Adrenal gland (tissue), 5 donors: ENCODE measurements around the gene AK8.

Source experiments
- CTCF ChIP-seq, 6 experiments: fragments of 450-650 bp in 4 of 6; fragments of 200-600 bp in 2 of 6; sonication (generic) in 1 of 6; IDR thresholded peaks; 1 replicate in 5 of 6; 2 replicates in 1 of 6; pipeline versions ENCODE4 v1.5.1 to v1.8.0; 2016 to 2021; ENCODE audit warnings: antibody characterized with exemption in 6 of 6, mild to moderate bottlenecking in 2 of 6, moderate library complexity in 1 of 6
- POLR2A ChIP-seq, 2 donors: fragments of 450-650 bp; IDR thresholded peaks; one replicate each; pipeline ENCODE4 v1.6.1; 2017; ENCODE audit warnings: antibody characterized with exemption in 2 of 2, mild to moderate bottlenecking in 2 of 2, moderate library complexity in 1 of 2
- donor health status: DM: no; HTN: no; CAD: no.

GRCh38 chr9:132811985-132812384 lies 66.1 kb downstream of the AK8 start:
- TF ChIP-seq POLR2A (IDR thresholded peaks at IDR 0.05) (no peak), CTCF (IDR thresholded peaks at IDR 0.05) (no peak)
